Coronary artery (tissue), 2 donors: ENCODE results near the gene ULK4.

Source experiments
- DNase-seq: peaks from one replicate; pipeline ENCODE4 v3.0.0-alpha.2; 2017; ENCODE audit warnings: low spot score
- H3K27ac ChIP-seq, 2 donors: fragments of 200-600 bp; sonication (generic); one replicate each; pipeline ENCODE4 v1.5.1; 2016 to 2019
- H3K4me3 ChIP-seq: fragments of 200-600 bp; sonication (generic); 2 replicates; pipeline ENCODE4 v1.5.1; 2016; ENCODE audit warnings: mild to moderate bottlenecking, moderate library complexity
- TF ChIP-seq, protein P1 (sequence below): fragments of 200-600 bp; sonication (generic); IDR thresholded peaks from one replicate; pipeline ENCODE4 v1.5.1; 2019; ENCODE audit warnings: antibody characterized with exemption

Gene ULK4

DNA sequence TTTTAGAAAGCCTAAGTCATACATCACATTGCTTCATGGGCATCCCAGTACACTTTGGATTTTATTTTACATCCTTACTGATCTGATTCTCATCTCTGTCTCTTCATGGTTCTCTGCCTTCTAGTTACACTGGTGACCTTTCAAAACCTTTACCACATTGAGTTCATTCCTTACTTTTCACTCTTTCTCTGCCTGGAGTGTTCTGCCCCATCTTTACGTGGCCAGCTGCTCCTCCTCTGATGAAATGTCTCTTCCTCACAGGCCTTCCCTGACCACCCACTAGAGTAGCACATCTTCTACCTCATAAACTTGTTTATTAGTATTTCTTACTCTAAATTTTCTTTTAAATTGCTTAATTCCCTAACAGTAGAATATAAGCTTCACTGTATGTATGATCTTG is 744.9 kb downstream of the ULK4 start:
- TF ChIP-seq, protein P1, sequence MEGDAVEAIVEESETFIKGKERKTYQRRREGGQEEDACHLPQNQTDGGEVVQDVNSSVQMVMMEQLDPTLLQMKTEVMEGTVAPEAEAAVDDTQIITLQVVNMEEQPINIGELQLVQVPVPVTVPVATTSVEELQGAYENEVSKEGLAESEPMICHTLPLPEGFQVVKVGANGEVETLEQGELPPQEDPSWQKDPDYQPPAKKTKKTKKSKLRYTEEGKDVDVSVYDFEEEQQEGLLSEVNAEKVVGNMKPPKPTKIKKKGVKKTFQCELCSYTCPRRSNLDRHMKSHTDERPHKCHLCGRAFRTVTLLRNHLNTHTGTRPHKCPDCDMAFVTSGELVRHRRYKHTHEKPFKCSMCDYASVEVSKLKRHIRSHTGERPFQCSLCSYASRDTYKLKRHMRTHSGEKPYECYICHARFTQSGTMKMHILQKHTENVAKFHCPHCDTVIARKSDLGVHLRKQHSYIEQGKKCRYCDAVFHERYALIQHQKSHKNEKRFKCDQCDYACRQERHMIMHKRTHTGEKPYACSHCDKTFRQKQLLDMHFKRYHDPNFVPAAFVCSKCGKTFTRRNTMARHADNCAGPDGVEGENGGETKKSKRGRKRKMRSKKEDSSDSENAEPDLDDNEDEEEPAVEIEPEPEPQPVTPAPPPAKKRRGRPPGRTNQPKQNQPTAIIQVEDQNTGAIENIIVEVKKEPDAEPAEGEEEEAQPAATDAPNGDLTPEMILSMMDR: no peak
- DNase-seq: no peak
- Histone ChIP-seq H3K27ac (no peak overlapping the region), H3K4me3 (no peak overlapping the region)

DNA sequence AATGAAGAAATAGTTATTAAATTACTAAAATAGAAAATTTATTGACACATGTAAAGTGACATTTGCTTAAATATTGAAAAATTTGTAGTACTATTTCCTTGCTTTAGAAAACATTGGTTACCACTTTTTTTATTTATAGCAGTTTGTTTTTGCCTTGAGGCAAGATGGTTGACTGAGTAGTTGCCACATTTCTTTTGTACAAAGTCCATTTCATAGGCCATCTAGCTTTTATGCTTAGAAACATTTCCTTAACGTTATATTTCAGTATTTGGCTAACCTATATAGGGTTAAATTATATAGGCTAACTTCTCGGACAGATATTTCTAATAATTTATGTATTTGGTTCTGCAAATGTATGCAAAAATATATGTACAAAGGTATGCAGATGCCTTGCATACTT is 745.5 kb downstream of the ULK4 start:
- H3K4me3 ChIP-seq: no peak overlapping the region
- DNase-seq: no peak
- TF ChIP-seq, protein P1: no peak
- no peak overlapping the region for H3K27ac ChIP-seq

DNA sequence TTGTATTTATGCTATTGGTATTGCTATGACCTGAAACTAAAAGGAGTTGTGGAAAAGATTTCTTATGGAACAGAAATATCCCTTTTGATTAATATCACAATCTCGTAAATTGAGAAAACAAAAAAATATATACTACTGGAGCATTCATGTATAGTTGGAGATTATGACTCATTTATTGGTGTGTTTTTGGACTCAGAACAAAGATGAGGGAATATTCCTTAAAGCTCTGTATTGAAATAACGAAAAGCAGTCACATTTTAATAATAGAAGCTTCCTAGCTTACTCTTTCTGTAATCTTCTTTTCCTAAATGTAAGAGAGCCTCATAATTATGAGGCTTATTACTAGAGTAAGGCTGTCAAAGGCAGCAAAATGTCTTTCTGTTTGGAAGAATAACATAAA is 748.3 kb downstream of the ULK4 start:
- TF ChIP-seq, protein P1: no peak
- no peak for DNase-seq
- no peak overlapping the region for H3K27ac ChIP-seq
- no peak overlapping the region for H3K4me3 ChIP-seq

DNA sequence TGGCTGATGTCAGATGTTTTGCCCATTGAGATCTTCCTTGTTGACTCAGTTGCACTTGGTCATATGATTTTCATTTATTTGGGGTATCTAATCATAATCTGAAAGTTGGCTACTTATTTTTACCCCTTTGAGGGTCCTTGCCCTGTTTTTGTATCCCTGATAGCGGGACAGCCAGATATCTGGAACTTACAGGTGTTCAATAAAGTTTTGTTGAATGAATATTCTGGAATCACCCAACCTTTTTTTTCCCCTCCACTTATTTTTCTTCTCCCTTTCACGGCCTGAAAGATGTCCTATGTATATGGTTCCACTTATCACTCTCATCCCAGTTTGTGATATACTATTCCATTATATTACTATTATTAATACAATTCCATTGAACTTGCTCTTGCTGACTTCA is 749.8 kb downstream of the ULK4 start:
- H3K4me3 ChIP-seq: no peak overlapping the region
- TF ChIP-seq, protein P1: no peak
- no peak for DNase-seq
- no peak overlapping the region for H3K27ac ChIP-seq

DNA sequence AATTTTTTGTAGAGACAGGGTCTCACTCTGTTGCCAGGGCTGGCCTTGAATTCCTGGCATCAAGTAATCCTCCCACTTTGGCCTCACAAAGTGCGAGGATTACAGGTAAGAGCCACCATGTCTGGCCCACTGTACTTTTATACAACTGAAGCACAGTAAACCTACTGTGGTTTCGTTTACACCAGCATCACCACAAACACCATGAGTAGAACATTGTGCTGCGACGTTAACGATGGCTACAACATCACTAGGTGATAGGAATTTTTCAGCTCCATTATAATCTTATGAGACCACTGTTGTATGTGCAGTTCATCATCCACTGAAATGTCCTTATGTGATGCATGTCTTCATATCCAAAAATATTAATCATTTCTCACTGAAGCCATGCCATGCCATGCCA is 750.9 kb downstream of the ULK4 start:
- H3K4me3 ChIP-seq: no peak overlapping the region
- TF ChIP-seq, protein P1: no peak
- no peak overlapping the region for H3K27ac ChIP-seq
- DNase-seq: no peak

DNA sequence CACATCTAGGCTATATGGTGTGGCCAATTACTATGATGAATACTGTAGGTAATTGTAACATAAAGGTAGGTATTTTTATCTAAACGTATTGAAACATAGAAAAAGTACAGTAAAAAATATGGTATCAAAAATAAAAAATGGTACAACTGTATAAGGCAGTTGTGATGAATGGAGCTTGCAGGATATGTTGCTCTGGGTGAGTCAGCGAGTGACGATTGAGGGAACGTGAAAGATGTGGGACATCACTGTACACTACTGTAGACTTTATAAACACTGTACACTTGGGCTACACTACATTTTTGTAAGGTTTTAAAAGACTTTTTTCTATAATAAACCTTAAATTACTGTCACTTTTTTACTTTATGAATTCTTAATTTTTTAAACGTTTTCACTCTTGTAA is 752.3 kb downstream of the ULK4 start:
- Histone ChIP-seq H3K4me3 (no peak overlapping the region), H3K27ac (no peak overlapping the region)
- TF ChIP-seq, protein P1: no peak
- no peak for DNase-seq

DNA sequence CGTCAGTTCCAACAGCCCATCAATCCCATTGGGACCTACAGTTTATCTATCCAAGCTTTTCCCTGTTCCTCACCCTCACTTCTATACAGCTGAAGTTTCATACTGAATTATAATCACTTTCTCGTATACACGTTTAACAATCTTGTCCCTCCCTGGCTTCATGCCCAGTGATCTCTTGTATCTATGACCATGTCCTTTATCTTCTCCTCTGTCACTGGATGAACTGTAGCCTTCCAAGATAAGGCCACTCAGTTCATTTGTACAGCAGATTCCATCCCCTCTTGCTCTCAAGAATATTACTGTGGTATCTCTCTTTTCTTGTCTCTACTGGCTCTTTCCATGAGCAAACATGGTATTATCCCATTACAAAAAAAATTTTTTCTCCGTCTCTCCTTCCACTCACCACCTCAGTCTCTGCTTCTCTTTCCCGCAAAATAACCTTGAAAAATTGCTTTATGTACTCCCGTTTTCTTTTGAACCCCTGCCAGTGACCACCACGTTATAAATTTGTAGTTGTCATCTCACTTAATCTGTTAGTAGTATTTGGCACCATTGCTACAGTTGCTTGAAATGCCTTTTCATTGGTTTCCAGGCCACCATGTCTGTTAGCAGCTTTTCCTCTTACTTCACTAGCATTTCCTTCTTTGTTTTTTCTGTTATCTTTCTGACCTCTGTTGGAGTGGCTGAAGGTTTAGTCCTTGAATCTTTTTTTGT is 753.2 kb downstream of the ULK4 start:
- Histone ChIP-seq H3K4me3 (no peak overlapping the region), H3K27ac (no peak overlapping the region)
- no peak for DNase-seq
- TF ChIP-seq, protein P1: no peak
